Parathyroid adenoma (tissue), 2 donors: Measurements from ENCODE around the gene CD44.

Source experiments
- H2AFZ ChIP-seq: fragments of 300-600 bp; sonication (generic); one replicate; pipeline ENCODE4 v1.7.0; 2017; ENCODE audit warnings: antibody characterized with exemption, mild to moderate bottlenecking
- H3K27ac ChIP-seq: fragments of 300-600 bp; sonication (generic); one replicate; pipeline ENCODE4 v1.7.0; 2017
- H3K27me3 ChIP-seq: fragments of 300-600 bp; sonication (generic); one replicate; pipeline ENCODE4 v1.7.0; 2017; ENCODE audit warnings: low read length; ENCODE audit not compliant: control insufficient read depth, insufficient read depth
- H3K36me3 ChIP-seq: fragments of 300-600 bp; sonication (generic); one replicate; pipeline ENCODE4 v1.7.0; 2017; ENCODE audit warnings: low read length; ENCODE audit not compliant: control insufficient read depth, insufficient read depth
- H3K4me1 ChIP-seq: fragments of 300-600 bp; sonication (generic); one replicate; pipeline ENCODE4 v1.7.0; 2017; ENCODE audit warnings: control low read depth
- H3K4me2 ChIP-seq: fragments of 300-600 bp; sonication (generic); one replicate; pipeline ENCODE4 v1.7.0; 2017; ENCODE audit warnings: low read length
- H3K4me3 ChIP-seq: fragments of 300-600 bp; sonication (generic); one replicate; pipeline ENCODE4 v1.7.0; 2017; ENCODE audit warnings: low read depth, low read length
- H3K79me2 ChIP-seq: fragments of 300-600 bp; sonication (generic); one replicate; pipeline ENCODE4 v1.7.0; 2017; ENCODE audit warnings: control low read depth
- H3K9ac ChIP-seq: fragments of 300-600 bp; sonication (generic); one replicate; pipeline ENCODE4 v1.7.0; 2017; ENCODE audit warnings: mild to moderate bottlenecking
- H3K9me3 ChIP-seq: fragments of 300-600 bp; sonication (generic); one replicate; pipeline ENCODE4 v1.7.0; 2017; ENCODE audit warnings: low read length; ENCODE audit not compliant: control insufficient read depth
- CTCF ChIP-seq: fragments of 300-600 bp; sonication (generic); IDR thresholded peaks from one replicate; pipeline ENCODE4 v1.7.0; 2017; ENCODE audit warnings: antibody characterized with exemption, mild to moderate bottlenecking
- donor health status: primary hyperparathyroidism.

The CD44 gene

DNA sequence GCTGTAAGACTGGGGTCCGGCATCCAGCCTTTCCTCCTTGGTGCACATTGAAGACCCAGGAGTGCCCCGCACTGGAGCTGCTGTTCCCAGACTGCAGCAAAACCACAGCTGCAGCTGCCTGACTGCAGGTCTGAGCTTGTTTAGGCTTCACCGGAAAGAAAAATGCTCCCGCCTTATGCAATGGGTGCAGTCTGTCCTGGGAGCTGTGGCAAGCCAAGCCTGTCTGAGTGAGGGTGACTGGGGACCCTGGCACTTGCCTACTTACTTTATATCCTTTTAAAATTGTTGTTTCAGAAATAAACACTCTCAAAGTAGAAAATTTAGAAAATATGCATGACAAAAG is 23.3 kb upstream of the CD44 start:
- TF ChIP-seq CTCF: no peak
- no peaks in the 10 kb centered on the region for H3K79me2 ChIP-seq
- H3K4me1 ChIP-seq: peaks cover 5% of the 10 kb centered on the region
- no peaks in the 10 kb centered on the region for H3K9me3 ChIP-seq
- H2AFZ ChIP-seq: no peak overlapping the region
- no peak overlapping the region for H3K27ac ChIP-seq
- no peak overlapping the region for H3K4me2 ChIP-seq
- H3K36me3 ChIP-seq: no peaks in the 10 kb centered on the region
- H3K4me3 ChIP-seq: no peak overlapping the region
- H3K27me3 ChIP-seq: no peaks in the 10 kb centered on the region
- H3K9ac ChIP-seq: no peak overlapping the region

GRCh38 chr11:35116245-35116644 is 22.7 kb upstream of the CD44 start:
- Histone ChIP-seq H3K4me2 (no peak overlapping the region), H3K4me1 (peaks cover 5% of the 10 kb centered on the region), H3K9me3 (no peaks in the 10 kb centered on the region), H3K27me3 (no peaks in the 10 kb centered on the region), H3K36me3 (no peaks in the 10 kb centered on the region), H3K27ac (no peak overlapping the region), H3K4me3 (no peak overlapping the region), H3K9ac (no peak overlapping the region), H2AFZ (no peak overlapping the region), H3K79me2 (no peaks in the 10 kb centered on the region)
- TF ChIP-seq CTCF: no peak

DNA sequence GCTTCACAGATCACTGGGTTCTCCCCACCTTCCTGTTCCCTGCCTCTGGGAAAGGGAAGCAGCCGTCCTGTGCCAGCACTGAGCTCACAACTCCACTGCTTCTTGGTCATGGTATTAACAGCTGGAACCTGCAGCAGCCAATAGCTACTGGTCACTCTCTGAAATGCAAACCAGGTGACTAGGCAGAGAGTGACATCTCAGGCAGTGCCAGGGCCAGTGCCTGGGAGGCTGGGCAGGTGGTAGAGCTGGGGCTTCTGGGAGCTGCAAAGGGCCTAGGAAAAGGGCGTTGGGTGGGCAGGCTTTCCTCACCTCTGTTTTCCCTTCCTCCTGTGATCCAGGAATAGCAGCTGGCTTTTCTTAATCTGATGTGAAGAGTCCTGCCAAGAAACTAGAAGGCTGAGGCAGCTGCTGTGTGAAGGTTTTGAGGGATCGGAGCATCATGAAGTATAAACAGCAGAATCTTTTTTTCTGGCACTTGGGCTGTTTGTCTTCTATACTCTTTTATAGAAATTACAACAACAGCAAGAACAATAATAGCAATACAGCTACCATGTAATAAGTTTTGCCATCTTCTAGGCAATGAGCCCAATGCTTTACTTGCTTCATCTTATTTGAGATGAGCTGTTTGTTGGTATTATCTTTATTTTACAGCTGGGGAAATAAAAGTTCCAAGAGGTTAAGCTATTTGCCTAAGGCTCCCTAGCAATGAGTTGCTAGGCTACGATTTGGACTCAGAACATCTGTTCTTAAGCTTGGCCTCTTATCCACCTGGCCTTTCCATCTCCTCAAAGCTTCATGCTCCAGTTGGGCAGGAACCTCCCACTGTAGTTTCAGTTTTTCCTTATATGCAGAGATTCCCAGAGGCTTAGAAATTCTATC is 22.0 kb upstream of the CD44 start:
- H3K27me3 ChIP-seq: no peaks in the 10 kb centered on the region
- H3K4me1 ChIP-seq: no peaks in the 10 kb centered on the region
- H3K4me3 ChIP-seq: no peak overlapping the region
- H3K27ac ChIP-seq: no peak overlapping the region
- no peaks in the 10 kb centered on the region for H3K36me3 ChIP-seq
- H2AFZ ChIP-seq: peak overlapping the region; percentile 50
- H3K9ac ChIP-seq: no peak overlapping the region
- no peak overlapping the region for H3K4me2 ChIP-seq
- no peaks in the 10 kb centered on the region for H3K79me2 ChIP-seq
- no peaks in the 10 kb centered on the region for H3K9me3 ChIP-seq
- TF ChIP-seq CTCF: no peak

DNA sequence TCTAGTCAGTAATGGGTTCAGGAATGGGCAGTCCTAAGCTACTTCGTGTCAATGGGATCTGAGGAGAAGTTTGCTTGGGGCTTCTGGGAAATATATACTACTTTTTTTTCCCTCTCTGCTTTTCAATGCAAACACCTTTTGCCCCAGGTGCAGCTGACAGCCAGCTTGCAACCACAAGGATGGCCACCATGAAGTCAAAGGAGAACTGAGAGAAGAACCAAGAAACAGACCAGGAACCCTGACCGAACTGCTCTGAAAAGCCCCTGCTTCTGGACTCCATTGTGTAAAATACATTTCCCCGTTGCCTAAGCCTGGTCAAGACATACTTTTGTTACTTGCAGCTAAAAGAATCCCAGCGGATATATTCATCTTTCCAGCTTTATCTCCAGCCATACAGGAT is 20.1 kb upstream of the CD44 start:
- H2AFZ ChIP-seq: no peak overlapping the region
- no peaks in the 10 kb centered on the region for H3K36me3 ChIP-seq
- H3K9ac ChIP-seq: no peak overlapping the region
- no peak overlapping the region for H3K4me3 ChIP-seq
- H3K79me2 ChIP-seq: no peaks in the 10 kb centered on the region
- H3K27me3 ChIP-seq: no peaks in the 10 kb centered on the region
- no peak for TF ChIP-seq CTCF
- H3K4me1 ChIP-seq: no peaks in the 10 kb centered on the region
- H3K27ac ChIP-seq: no peak overlapping the region
- no peak overlapping the region for H3K4me2 ChIP-seq
- no peaks in the 10 kb centered on the region for H3K9me3 ChIP-seq

DNA sequence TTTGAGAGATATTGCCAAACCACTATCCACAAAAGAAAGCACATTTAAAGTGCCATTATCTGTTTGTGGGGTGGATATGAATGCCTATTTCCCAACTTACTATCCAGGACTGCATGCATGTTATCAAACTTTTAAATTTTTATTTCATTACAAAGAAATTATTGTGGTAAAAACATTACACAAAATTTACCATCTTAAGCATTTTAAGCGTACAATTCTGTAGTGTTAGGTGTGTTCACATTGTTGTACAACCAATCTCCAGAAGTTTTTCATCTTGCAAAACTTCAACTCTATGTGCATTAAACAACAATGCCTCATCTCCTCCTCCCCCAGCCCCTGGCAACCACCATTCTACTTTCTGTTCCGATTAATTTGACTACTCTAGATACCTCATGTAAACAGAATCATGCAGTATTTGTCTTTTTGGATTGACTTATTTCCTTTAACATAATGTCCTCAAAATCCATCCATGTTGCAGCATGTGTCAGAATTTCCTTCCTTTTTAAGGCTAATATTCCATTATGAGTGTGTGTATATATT is 17.6 kb upstream of the CD44 start:
- Histone ChIP-seq H3K79me2 (no peaks in the 10 kb centered on the region), H3K4me2 (no peak overlapping the region), H3K36me3 (no peaks in the 10 kb centered on the region), H3K27me3 (no peaks in the 10 kb centered on the region), H3K4me1 (no peaks in the 10 kb centered on the region), H3K27ac (no peak overlapping the region), H3K9ac (no peak overlapping the region), H3K4me3 (no peak overlapping the region), H2AFZ (no peak overlapping the region), H3K9me3 (no peaks in the 10 kb centered on the region)
- TF ChIP-seq CTCF: no peak
